ENCODE results near the gene JAZF1. TPM values are rescaled to one million over a fixed set of nuclear protein-coding genes. Genes with fewer than 3 reads are reported as not detected.

The JAZF1 gene
- total RNA-seq, 1 experiment from 2014 or later = 0.90 TPM

- no peak overlapping the region for H3K27ac ChIP-seq
- BruUV-seq (replicated peaks) = no TSS peak
- no peak for DNase-seq
- no peak overlapping the region for H3K4me2 ChIP-seq
- H2AFZ ChIP-seq = no peak overlapping the region
- H3K4me1 ChIP-seq (replicated peaks; ENCODE audit: insufficient read depth) = no peaks in the 10 kb centered on the region
- no peaks in the 10 kb centered on the region for H3K9me2 ChIP-seq (ENCODE audit: insufficient read depth)
- H3K36me3 ChIP-seq (ENCODE audit: low read depth) = no peaks in the 10 kb centered on the region
- H3K79me2 ChIP-seq (ENCODE audit: low read depth) = no peaks in the 10 kb centered on the region
- ChIA-PET CTCF (no interaction called here), POLR2A (ENCODE audit: unreplicated experiment) (interaction anchor here (0.6 kb wide), 1 partner anchor 159 kb away, joined by 7 read pairs; no protein-coding TSS in a partner anchor)
- no peaks in the 10 kb centered on the region for H3F3A ChIP-seq (ENCODE audit: insufficient read depth, low read depth)
- intact Hi-C loops (cut with micrococcal nuclease; ENCODE audit: unreplicated experiment) = no loop called here
- H4K20me1 ChIP-seq (ENCODE audit: insufficient read depth) = no peaks in the 10 kb centered on the region
- H3K4me3 ChIP-seq = no peak overlapping the region
- no peaks in the 10 kb centered on the region for H3K27me3 ChIP-seq (ENCODE audit: insufficient read depth, low read depth)
- H3K9me3 ChIP-seq (ENCODE audit: insufficient read depth, low read depth) = no peaks in the 10 kb centered on the region
- TF ChIP-seq EZH2 (IDR thresholded peaks at IDR 0.05; ENCODE audit: low read depth) (no peak), CTCF (conservative IDR thresholded peaks at IDR 0.05) (no peak)
Measured at GRCh38 chr7:27846388-27846787, 334.2 kb downstream of the JAZF1 start.

- no peaks in the 10 kb centered on the region for H3K9me3 ChIP-seq (ENCODE audit: insufficient read depth, low read depth)
- no TSS peak for BruUV-seq (replicated peaks)
- H3K27me3 ChIP-seq (ENCODE audit: insufficient read depth, low read depth) = no peaks in the 10 kb centered on the region
- no peaks in the 10 kb centered on the region for H3K79me2 ChIP-seq (ENCODE audit: low read depth)
- H3K4me1 ChIP-seq (replicated peaks; ENCODE audit: insufficient read depth) = no peaks in the 10 kb centered on the region
- no peaks in the 10 kb centered on the region for H4K20me1 ChIP-seq (ENCODE audit: insufficient read depth)
- H3K36me3 ChIP-seq (ENCODE audit: low read depth) = no peaks in the 10 kb centered on the region
- ChIA-PET POLR2A (ENCODE audit: unreplicated experiment) (no interaction called here), CTCF (interaction anchor here (0.6 kb wide), 1 partner anchor 78 kb away, joined by 3 read pairs; no protein-coding TSS in a partner anchor)
- H3K4me2 ChIP-seq = no peak overlapping the region
- intact Hi-C loops (cut with micrococcal nuclease; ENCODE audit: unreplicated experiment) = no loop called here
- H3K4me3 ChIP-seq = no peak overlapping the region
- H2AFZ ChIP-seq = no peak overlapping the region
- no peak for TF ChIP-seq EZH2 (IDR thresholded peaks at IDR 0.05; ENCODE audit: low read depth)
- TF ChIP-seq CTCF (conservative IDR thresholded peaks at IDR 0.05) = no peak
- no peaks in the 10 kb centered on the region for H3K9me2 ChIP-seq (ENCODE audit: insufficient read depth)
- H3F3A ChIP-seq (ENCODE audit: insufficient read depth, low read depth) = no peaks in the 10 kb centered on the region
- DNase-seq = no peak
- H3K27ac ChIP-seq = no peak overlapping the region
Measured at GRCh38 chr7:27843584-27844305, 336.9 kb downstream of the JAZF1 start.

GRCh38 chr7:27842851-27843250 lies 337.7 kb downstream of the JAZF1 start:
- Histone ChIP-seq H3K9me3 (ENCODE audit: insufficient read depth, low read depth) (no peaks in the 10 kb centered on the region), H3K36me3 (ENCODE audit: low read depth) (no peaks in the 10 kb centered on the region), H3K79me2 (ENCODE audit: low read depth) (no peaks in the 10 kb centered on the region), H3K4me3 (no peak overlapping the region), H3K4me2 (no peak overlapping the region), H3F3A (ENCODE audit: insufficient read depth, low read depth) (no peaks in the 10 kb centered on the region), H2AFZ (no peak overlapping the region), H3K27me3 (ENCODE audit: insufficient read depth, low read depth) (no peaks in the 10 kb centered on the region), H4K20me1 (ENCODE audit: insufficient read depth) (no peaks in the 10 kb centered on the region), H3K4me1 (replicated peaks; ENCODE audit: insufficient read depth) (no peaks in the 10 kb centered on the region), H3K9me2 (ENCODE audit: insufficient read depth) (no peaks in the 10 kb centered on the region), H3K27ac (no peak overlapping the region)
- ChIA-PET POLR2A (ENCODE audit: unreplicated experiment) (no interaction called here), CTCF (interaction anchor here (0.6 kb wide), 1 partner anchor 8 kb away, joined by 6 read pairs; no protein-coding TSS in a partner anchor)
- TF ChIP-seq EZH2 (IDR thresholded peaks at IDR 0.05; ENCODE audit: low read depth) (no peak), CTCF (conservative IDR thresholded peaks at IDR 0.05) (no peak)
- no TSS peak for BruUV-seq (replicated peaks)
- no peak for DNase-seq
- intact Hi-C loops (cut with micrococcal nuclease; ENCODE audit: unreplicated experiment) = no loop called here

Data from PC-9 (cell line).